Sigmoid colon (tissue), 4 donors: ENCODE results near the gene VAX1.
A peak's percentile ranks its signal among the peaks of the same experiment; 100 is the strongest.

Experiments
- CTCF ChIP-seq, 4 experiments: fragments of 450-650 bp in 3 of 4; fragments of 200-600 bp in 1 of 4; IDR thresholded peaks; one replicate each; pipeline ENCODE4 v1.5.1; 2016 to 2019; ENCODE audit warnings: antibody characterized with exemption in 4 of 4, mild to moderate bottlenecking in 3 of 4, moderate library complexity in 2 of 4
- POLR2A ChIP-seq, 2 donors: fragments of 450-650 bp; IDR thresholded peaks; one replicate each; pipeline ENCODE4 v1.6.1; 2016; ENCODE audit warnings: antibody characterized with exemption in 2 of 2, mild to moderate bottlenecking in 2 of 2, moderate library complexity in 2 of 2
- POLR2AphosphoS5 ChIP-seq, 4 donors: sonication (generic); formaldehyde crosslinking; IDR thresholded peaks; one replicate each; pipeline ENCODE4 v1.6.1; 2017; ENCODE audit warnings: antibody characterized with exemption in 4 of 4

DNA sequence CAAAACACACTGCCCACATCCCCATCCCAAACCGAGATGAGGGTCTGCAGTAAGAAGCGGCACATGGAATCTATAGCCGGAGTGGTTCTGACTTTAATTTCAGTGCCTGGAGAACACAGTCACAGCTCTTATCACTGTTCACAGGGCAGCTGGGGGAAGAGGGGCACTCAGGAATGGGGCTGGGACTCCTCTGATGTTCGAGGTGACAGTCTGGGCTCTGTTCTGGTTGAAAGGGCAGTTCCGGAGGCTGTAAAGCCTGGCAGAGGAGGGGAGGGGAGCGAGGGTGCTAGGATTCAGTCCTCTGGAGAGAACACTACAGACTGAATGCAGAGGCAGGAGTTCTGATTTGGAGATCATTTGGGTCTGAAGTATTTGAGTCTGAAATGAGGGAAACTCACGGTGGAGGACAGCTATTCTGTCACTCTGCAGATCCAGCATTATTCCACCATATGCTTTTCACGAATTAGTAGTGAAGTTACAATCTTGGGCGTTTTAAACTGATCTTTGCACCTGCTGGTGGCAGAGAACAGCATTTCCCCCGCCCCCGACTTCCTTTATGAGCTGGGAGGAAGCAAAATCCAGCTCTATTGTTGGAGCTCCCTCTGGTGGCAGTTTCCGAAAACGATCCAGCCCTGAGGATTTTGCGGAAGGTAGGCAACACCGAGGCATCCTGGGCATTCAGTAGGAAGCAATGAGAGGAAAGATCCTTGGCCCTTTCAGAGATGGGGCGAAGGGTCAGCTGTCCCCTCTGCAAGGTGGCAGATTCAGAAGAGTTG, 36.6 kb upstream of the VAX1 start:
- peak in 3 of 4 experiments; percentile 62 to 80 (median 72) for TF ChIP-seq CTCF (IDR thresholded peaks at IDR 0.05)
- no peak for TF ChIP-seq POLR2A (IDR thresholded peaks at IDR 0.05)
- TF ChIP-seq POLR2AphosphoS5 (IDR thresholded peaks at IDR 0.05) = no peak
